Muscle of leg (tissue), 11 donors: Measurements from ENCODE around the gene ZSWIM6. TPM values are rescaled to one million over a fixed set of nuclear protein-coding genes. Genes with fewer than 3 reads are reported as not detected.

ENCODE experiments used
- DNase-seq: peaks from one replicate; pipeline ENCODE4 v3.0.0; 2013
- H3K27ac ChIP-seq: one replicate; pipeline ENCODE4 v1.5.1; 2013; ENCODE audit warnings: mild to moderate bottlenecking, low read length, control low read depth
- H3K27me3 ChIP-seq: one replicate; pipeline ENCODE4 v1.6.1; 2013; ENCODE audit warnings: low read length; ENCODE audit not compliant: control insufficient read depth, insufficient read depth
- H3K36me3 ChIP-seq: one replicate; pipeline ENCODE4 v1.6.1; 2013; ENCODE audit warnings: low read length; ENCODE audit not compliant: control insufficient read depth, insufficient read depth
- H3K4me1 ChIP-seq: one replicate; pipeline ENCODE4 v1.6.1; 2013; ENCODE audit warnings: low read length; ENCODE audit not compliant: control insufficient read depth, insufficient read depth
- H3K4me3 ChIP-seq: one replicate; pipeline ENCODE4 v1.5.1; 2013; ENCODE audit warnings: low read length, control low read depth
- H3K9me3 ChIP-seq: replicated peaks from 2 replicates; pipeline ENCODE4 v1.6.1; 2013; ENCODE audit warnings: low read depth, low read length; ENCODE audit not compliant: control insufficient read depth
- WGBS: methylation state at CpG from one replicate; pipeline ENCODE4 v1.1.5; 2013; ENCODE audit warnings: missing lambda C conversion rate; ENCODE audit not compliant: insufficient coverage; 5-methylcytosine and 5-hydroxymethylcytosine counted together
- polyA plus RNA-seq, 8 donors: library from polyadenylated mRNA; unstranded; fragments of 120-200 nt; gene quantifications; one replicate each; pipeline versions ENCODE4 v1.2.1 to v1.2.3, GENCODE V29; 2013; ENCODE audit warnings: inconsistent platforms in 1 of 8, low replicate concordance in 1 of 8; ENCODE audit not compliant: insufficient read length in 8 of 8, insufficient read depth in 1 of 8
- total RNA-seq: library from RNA; stranded (reverse); fragments of 120-200 nt; gene quantifications from one replicate; pipeline ENCODE4 v1.2.4, GENCODE V29; 2013

ZSWIM6 gene
- total and polyA plus RNA-seq, 9 donors = 4.3 to 10.2 (median 7.5) TPM

DNA sequence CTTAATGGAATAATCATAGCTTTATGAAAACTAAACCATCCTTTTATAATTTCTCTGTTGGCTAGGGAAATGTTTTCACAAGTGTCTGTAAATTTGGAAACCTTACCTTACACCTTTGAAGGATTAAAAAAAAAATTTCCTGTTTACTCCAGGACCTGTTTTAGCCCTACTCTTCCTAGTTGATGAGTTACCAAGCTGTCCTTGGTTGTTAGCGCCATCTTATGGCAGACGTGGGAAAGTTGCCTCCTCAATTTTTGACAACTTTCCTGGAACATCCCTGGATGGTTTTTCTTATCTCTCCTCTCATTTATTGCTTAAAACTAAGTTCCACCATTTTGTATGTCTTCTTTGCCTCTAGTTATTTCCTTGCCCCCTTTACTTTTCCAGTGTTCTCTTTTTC is 25.7 kb downstream of the ZSWIM6 start:
- H3K9me3 ChIP-seq = peaks cover 6% of the 10 kb centered on the region
- no peak overlapping the region for H3K27ac ChIP-seq
- DNase-seq = no peak
- H3K27me3 ChIP-seq = no peaks in the 10 kb centered on the region
- no CpG with 5 or more reads among the region's 2 CpGs for WGBS
- no peaks in the 10 kb centered on the region for H3K36me3 ChIP-seq
- no peaks in the 10 kb centered on the region for H3K4me1 ChIP-seq
- H3K4me3 ChIP-seq = no peak overlapping the region

DNA sequence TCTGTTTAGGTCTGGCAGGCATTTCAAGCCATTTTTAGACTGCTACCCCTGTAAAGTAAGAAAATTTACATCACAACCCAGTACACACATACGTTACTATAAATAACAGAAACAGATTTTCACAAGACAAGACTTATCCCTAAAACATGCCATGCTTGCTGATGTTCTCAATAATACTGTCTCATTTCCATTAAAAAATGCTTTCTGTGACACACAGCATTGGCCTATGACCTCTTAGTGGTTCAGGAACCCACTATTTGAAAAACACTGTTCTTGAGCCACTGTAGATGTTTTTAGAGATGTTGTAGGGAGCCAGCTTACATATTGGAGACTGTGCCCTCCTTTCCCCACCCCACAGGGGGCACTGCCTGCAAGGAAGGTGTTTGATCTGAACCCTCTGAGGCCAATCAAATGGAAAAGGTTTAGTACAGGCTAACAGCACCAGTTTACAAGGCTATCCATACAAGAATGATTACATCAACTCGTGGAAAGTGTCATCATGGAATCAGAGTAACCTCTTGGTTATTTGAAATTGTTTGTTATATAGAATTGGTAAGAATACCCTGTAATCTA is 30.8 kb downstream of the ZSWIM6 start:
- Histone ChIP-seq H3K9me3 (no peaks in the 10 kb centered on the region), H3K27ac (no peak overlapping the region), H3K4me3 (no peak overlapping the region), H3K36me3 (no peaks in the 10 kb centered on the region), H3K4me1 (no peaks in the 10 kb centered on the region), H3K27me3 (no peaks in the 10 kb centered on the region)
- no peak for DNase-seq
- no CpG with 5 or more reads among the region's 2 CpGs for WGBS

DNA sequence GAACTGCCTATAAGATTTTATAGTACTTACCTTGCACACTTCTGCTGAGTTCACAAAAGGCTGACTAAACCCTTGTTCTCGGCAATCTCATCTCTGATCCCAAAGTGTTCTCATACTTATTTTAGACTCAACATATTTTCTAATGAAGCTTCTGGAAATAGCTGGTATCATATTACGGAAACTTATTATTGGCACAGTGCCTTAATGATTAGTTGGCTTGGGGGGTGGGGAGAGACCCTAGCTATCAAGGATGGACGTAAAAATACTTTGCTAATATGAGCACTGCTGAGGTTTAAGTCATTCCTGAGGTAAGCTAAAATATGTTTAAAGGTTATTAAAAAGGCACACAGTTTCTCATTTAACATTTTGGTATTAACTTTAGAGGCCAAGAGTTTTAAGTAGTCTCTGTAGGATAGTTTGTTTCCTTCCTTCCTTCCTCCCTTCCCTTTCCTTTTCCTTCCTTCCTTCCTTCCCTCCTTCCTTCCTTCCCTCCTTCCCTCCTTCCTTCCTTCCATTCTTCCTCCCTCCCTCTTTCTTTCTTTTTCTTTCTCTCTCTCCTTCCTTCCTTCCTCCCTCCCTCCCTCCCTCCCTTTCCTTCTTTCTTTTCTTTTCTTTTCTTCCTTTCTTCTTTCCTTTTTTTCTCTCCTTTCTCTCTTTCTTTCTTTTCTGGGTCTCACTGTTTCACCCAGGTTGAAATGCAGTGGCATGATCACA is 31.5 kb downstream of the ZSWIM6 start:
- no peaks in the 10 kb centered on the region for H3K9me3 ChIP-seq
- WGBS = no CpG with 5 or more reads among the region's 3 CpGs
- no peak overlapping the region for H3K4me3 ChIP-seq
- H3K27ac ChIP-seq = no peak overlapping the region
- H3K4me1 ChIP-seq = no peaks in the 10 kb centered on the region
- no peaks in the 10 kb centered on the region for H3K27me3 ChIP-seq
- H3K36me3 ChIP-seq = no peaks in the 10 kb centered on the region
- no peak for DNase-seq

- 100% methylated on average over 1 of the region's 7 CpGs for WGBS
- Histone ChIP-seq H3K27me3 (no peaks in the 10 kb centered on the region), H3K27ac (no peak overlapping the region), H3K9me3 (no peaks in the 10 kb centered on the region), H3K36me3 (no peaks in the 10 kb centered on the region), H3K4me3 (no peak overlapping the region), H3K4me1 (no peaks in the 10 kb centered on the region)
- DNase-seq = no peak
These were observed 34.6 kb downstream of the ZSWIM6 start for GRCh38 chr5:61366497-61367240.

DNA sequence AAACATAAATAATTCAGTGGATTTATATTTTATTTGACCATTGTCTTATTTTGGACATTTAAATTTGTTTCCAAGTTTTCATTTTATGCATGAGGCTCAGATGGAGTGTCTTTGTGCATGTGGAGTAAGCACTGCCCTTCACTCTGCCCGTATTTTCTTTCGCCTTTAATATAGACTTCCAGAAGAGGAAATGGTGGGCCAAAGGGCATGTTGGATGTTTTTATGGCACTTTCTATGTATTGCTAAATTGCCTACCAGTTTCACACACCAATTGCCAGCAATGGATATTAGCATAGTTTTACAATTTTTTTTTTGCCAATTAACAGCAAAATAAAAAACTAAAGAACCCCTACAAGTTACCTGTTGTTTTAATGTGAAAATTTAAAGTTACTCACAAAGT is 38.4 kb downstream of the ZSWIM6 start:
- no peaks in the 10 kb centered on the region for H3K27me3 ChIP-seq
- no CpG with 5 or more reads among the region's 2 CpGs for WGBS
- no peaks in the 10 kb centered on the region for H3K36me3 ChIP-seq
- H3K4me1 ChIP-seq = no peaks in the 10 kb centered on the region
- no peaks in the 10 kb centered on the region for H3K9me3 ChIP-seq
- no peak overlapping the region for H3K27ac ChIP-seq
- no peak overlapping the region for H3K4me3 ChIP-seq
- DNase-seq = no peak

- no CpG with 5 or more reads among the region's 5 CpGs for WGBS
- no peaks in the 10 kb centered on the region for H3K27me3 ChIP-seq
- no peak overlapping the region for H3K4me3 ChIP-seq
- H3K9me3 ChIP-seq = no peaks in the 10 kb centered on the region
- no peak for DNase-seq
- H3K27ac ChIP-seq = no peak overlapping the region
- no peaks in the 10 kb centered on the region for H3K36me3 ChIP-seq
- no peaks in the 10 kb centered on the region for H3K4me1 ChIP-seq
These were observed 39.4 kb downstream of the ZSWIM6 start for GRCh38 chr5:61371474-61371873.

- DNase-seq = no peak
- Histone ChIP-seq H3K27me3 (no peaks in the 10 kb centered on the region), H3K27ac (no peak overlapping the region), H3K9me3 (no peaks in the 10 kb centered on the region), H3K4me1 (no peaks in the 10 kb centered on the region), H3K4me3 (no peak overlapping the region), H3K36me3 (no peaks in the 10 kb centered on the region)
- WGBS = no CpG with 5 or more reads among the region's 2 CpGs
These were observed 47.6 kb downstream of the ZSWIM6 start for GRCh38 chr5:61379677-61380076.

DNA sequence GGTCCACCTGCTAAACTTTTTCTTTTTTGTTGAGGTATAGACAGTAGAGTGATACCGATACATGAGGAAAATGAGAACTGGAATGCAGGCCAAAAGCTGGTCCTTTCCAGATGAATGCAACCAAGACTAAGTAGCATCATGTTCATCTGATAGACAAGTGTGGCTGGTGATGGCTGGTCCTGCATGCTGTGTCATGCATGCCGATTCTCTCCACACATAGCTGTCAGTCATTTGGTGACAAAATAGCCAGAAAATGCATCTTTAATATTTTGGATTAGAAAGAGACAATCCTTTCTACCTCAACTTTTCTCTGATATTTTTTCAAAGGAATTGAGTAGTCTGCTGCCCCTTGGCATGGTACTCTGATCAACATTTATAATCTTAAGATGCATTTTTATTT is 49.9 kb downstream of the ZSWIM6 start:
- Histone ChIP-seq H3K4me3 (no peak overlapping the region), H3K27me3 (no peaks in the 10 kb centered on the region), H3K9me3 (no peaks in the 10 kb centered on the region), H3K4me1 (peaks cover 5% of the 10 kb centered on the region), H3K27ac (no peak overlapping the region), H3K36me3 (no peaks in the 10 kb centered on the region)
- WGBS = no CpG with 5 or more reads among the region's 2 CpGs
- no peak for DNase-seq

GRCh38 chr5:61385627-61386026 is 53.6 kb downstream of the ZSWIM6 start:
- WGBS = 100% methylated on average over 1 of the region's 3 CpGs
- Histone ChIP-seq H3K9me3 (no peaks in the 10 kb centered on the region), H3K27ac (no peak overlapping the region), H3K4me3 (no peak overlapping the region), H3K36me3 (no peaks in the 10 kb centered on the region), H3K27me3 (no peaks in the 10 kb centered on the region), H3K4me1 (peaks cover 5% of the 10 kb centered on the region)
- DNase-seq = no peak

DNA sequence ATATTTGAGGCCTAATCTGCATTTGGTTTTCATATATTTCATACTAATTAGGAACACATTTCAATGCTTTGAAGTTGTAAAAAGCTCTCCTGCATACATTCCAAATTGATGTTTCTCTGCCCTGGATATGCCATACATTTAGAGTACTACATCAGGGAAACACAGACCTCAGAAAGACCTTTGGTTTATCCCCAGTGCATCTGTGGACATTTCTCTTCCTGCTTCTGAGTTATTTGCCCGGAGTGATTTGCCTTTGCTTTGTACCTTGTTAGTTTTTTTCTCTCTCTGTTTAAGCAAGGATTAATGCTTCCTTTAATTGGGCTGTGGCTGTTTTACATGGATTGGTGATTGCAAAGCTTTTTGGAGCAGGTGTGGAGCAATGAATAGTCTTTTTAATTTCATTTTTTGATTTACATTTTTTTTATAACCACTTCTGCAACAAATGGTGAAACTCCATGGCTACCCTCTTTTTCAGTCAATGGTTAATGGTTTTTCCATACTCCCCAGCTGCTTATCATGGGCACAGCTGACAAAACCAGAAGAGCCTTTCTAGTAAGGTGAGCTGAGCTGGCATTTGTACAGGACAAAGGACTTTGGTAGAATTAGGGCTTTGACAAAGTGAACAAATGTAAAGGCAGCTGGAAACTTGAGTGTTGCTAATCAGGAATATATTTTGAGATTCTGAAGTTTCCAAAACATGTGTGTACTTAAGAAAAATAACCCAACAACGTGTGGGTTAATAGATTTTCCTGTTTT is 54.2 kb downstream of the ZSWIM6 start:
- Histone ChIP-seq H3K27ac (peak overlapping the region; percentile 16), H3K27me3 (no peaks in the 10 kb centered on the region), H3K9me3 (no peaks in the 10 kb centered on the region), H3K36me3 (peaks cover 4% of the 10 kb centered on the region), H3K4me1 (peaks cover 5% of the 10 kb centered on the region), H3K4me3 (no peak overlapping the region)
- no CpG with 5 or more reads among the region's 2 CpGs for whole genome bisulfite sequencing
- DNase-seq = peak; percentile 66
